Esophagus muscularis mucosa (tissue), 3 donors: ENCODE data around the gene SH3RF2.

ENCODE experiments used
- CTCF ChIP-seq, 3 experiments: fragments of 200-600 bp in 2 of 3; fragments of 450-650 bp in 1 of 3; sonication (generic) in 2 of 3; IDR thresholded peaks; one replicate each; pipeline ENCODE4 v1.5.1; 2017 to 2019; ENCODE audit warnings: antibody characterized with exemption in 3 of 3, mild to moderate bottlenecking in 2 of 3, moderate library complexity in 1 of 3
- POLR2A ChIP-seq: fragments of 450-650 bp; IDR thresholded peaks from one replicate; pipeline ENCODE4 v1.6.1; 2017; ENCODE audit warnings: antibody characterized with exemption, moderate library complexity, mild to moderate bottlenecking, low read depth
- POLR2AphosphoS5 ChIP-seq, 2 donors: sonication (generic); formaldehyde crosslinking; IDR thresholded peaks; one replicate each; pipeline ENCODE4 v1.6.1; 2017; ENCODE audit warnings: antibody characterized with exemption in 2 of 2

DNA sequence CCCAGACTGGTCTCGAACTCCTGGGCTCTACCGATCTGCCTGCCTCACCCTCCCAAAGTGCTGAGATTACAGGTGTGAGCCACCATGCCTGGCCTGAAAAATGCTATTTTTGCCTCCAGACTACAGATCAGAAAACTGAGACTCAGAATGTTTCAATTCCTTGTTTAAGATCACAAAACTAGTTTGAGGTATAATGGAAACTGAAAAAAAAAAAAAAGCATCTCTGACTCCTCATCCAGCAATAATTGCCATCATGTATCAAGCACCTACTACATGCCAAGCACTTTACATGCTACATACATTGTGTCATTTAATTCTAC, 133.4 kb downstream of the SH3RF2 start:
- TF ChIP-seq POLR2AphosphoS5 (IDR thresholded peaks at IDR 0.05): no peak
- TF ChIP-seq CTCF (IDR thresholded peaks at IDR 0.05): no peak
- TF ChIP-seq POLR2A: no peak
